PFSK-1 (cell line): ENCODE measurements around the gene SLC36A2.

ENCODE experiments used
- FOXP2 ChIP-seq: optimal IDR thresholded peaks from 2 replicates; pipeline ENCODE3; 2011; ENCODE audit warnings: borderline replicate concordance, control low read depth, inconsistent platforms; ENCODE audit not compliant: insufficient read depth; ENCODE audit errors: extremely low read length, extremely low read depth
- POLR2AphosphoS5 ChIP-seq: IDR thresholded peaks from 2 replicates; pipeline ENCODE4 v1.6.1; 2012; ENCODE audit warnings: low read depth, mild to moderate bottlenecking, control low read depth, low read length, moderate library complexity
- SIN3A ChIP-seq: IDR thresholded peaks from 2 replicates; pipeline ENCODE4 v1.6.1; 2012; ENCODE audit warnings: mild to moderate bottlenecking, low read length, moderate library complexity, borderline replicate concordance; ENCODE audit not compliant: insufficient read depth
- TAF1 ChIP-seq: IDR thresholded peaks from 2 replicates; pipeline ENCODE4 v1.6.1; 2012; ENCODE audit warnings: low read length, control low read depth, borderline replicate concordance; ENCODE audit not compliant: insufficient read depth
- TF ChIP-seq, protein P1 (sequence below), 2 experiments: IDR thresholded peaks; 2 replicates each; pipeline versions ENCODE4 v1.6.1 to v1.8.0; 2011 to 2012; ENCODE audit warnings: low read depth in 2 of 2, low read length in 2 of 2, control low read depth in 1 of 2, inconsistent platforms in 1 of 2, mild to moderate bottlenecking in 1 of 2, moderate library complexity in 1 of 2; ENCODE audit not compliant: insufficient read depth in 1 of 2

DNA sequence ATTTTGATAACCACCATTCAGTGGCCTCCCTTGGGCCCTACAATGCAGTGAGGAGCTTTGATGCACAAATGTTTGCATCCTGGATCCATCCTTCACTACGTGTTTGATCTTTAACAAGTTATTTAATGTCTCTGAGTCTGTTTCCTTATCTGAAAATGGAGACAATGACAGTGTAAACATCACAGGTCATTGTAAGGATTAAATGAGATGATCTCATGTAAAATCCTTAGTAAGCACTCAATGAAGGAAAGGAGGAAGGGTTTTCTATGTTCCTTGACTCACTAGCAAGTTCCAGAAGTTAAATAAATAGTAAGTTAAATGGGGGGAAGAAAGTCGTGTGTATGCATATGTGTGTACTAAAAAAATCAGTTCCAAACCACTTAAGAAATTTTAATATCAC lies 34.0 kb downstream of the SLC36A2 start:
- TF ChIP-seq TAF1: no peak
- TF ChIP-seq POLR2AphosphoS5: no peak
- TF ChIP-seq SIN3A: no peak
- TF ChIP-seq, protein P1, sequence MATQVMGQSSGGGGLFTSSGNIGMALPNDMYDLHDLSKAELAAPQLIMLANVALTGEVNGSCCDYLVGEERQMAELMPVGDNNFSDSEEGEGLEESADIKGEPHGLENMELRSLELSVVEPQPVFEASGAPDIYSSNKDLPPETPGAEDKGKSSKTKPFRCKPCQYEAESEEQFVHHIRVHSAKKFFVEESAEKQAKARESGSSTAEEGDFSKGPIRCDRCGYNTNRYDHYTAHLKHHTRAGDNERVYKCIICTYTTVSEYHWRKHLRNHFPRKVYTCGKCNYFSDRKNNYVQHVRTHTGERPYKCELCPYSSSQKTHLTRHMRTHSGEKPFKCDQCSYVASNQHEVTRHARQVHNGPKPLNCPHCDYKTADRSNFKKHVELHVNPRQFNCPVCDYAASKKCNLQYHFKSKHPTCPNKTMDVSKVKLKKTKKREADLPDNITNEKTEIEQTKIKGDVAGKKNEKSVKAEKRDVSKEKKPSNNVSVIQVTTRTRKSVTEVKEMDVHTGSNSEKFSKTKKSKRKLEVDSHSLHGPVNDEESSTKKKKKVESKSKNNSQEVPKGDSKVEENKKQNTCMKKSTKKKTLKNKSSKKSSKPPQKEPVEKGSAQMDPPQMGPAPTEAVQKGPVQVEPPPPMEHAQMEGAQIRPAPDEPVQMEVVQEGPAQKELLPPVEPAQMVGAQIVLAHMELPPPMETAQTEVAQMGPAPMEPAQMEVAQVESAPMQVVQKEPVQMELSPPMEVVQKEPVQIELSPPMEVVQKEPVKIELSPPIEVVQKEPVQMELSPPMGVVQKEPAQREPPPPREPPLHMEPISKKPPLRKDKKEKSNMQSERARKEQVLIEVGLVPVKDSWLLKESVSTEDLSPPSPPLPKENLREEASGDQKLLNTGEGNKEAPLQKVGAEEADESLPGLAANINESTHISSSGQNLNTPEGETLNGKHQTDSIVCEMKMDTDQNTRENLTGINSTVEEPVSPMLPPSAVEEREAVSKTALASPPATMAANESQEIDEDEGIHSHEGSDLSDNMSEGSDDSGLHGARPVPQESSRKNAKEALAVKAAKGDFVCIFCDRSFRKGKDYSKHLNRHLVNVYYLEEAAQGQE (IDR thresholded peaks at IDR 0.05; ENCODE audit: insufficient read depth in 1 of 2, low read depth in 2 of 2, low read length in 2 of 2): no peak
- no peak for TF ChIP-seq FOXP2
